Measurements from ENCODE around the gene IFNAR2. TPM values are rescaled to one million over a fixed set of nuclear protein-coding genes. Genes with fewer than 3 reads are reported as not detected.

Gene IFNAR2
- total RNA-seq, 3 donors from 2014 or later = 10.4 to 16.5 (median 15.1) TPM

GRCh38 chr21:33201956-33202355 is 27.8 kb upstream of the IFNAR2 start:
- Histone ChIP-seq H3K27ac (no peak overlapping the region), H3K9me3 (no peaks in the 10 kb centered on the region), H3K4me1 (no peaks in the 10 kb centered on the region), H3K4me3 (no peak overlapping the region), H3K27me3 (no peaks in the 10 kb centered on the region), H3K36me3 (no peaks in the 10 kb centered on the region)
- no peak for DNase-seq (ENCODE audit: low spot score in 2 of 2)
- intact Hi-C loops (cut with DNase I; ENCODE audit: low total_unique reads) = no loop called here
- no peak for TF ChIP-seq CTCF (IDR thresholded peaks at IDR 0.05)
- TF ChIP-seq POLR2AphosphoS5 (IDR thresholded peaks at IDR 0.05) = no peak
- no peak for TF ChIP-seq POLR2A (IDR thresholded peaks at IDR 0.05)

- H3K27ac ChIP-seq = no peak overlapping the region
Observed at GRCh38 chr21:33202464-33203363, 27.0 kb upstream of the IFNAR2 start.

GRCh38 chr21:33203371-33203724 is 26.4 kb upstream of the IFNAR2 start:
- intact Hi-C loops (cut with DNase I; ENCODE audit: low total_unique reads) = no loop called here
- H3K27ac ChIP-seq = no peak overlapping the region
- no peak for DNase-seq (ENCODE audit: low spot score in 2 of 2)
- no peaks in the 10 kb centered on the region for H3K9me3 ChIP-seq
- no peak overlapping the region for H3K4me3 ChIP-seq
- H3K4me1 ChIP-seq = no peaks in the 10 kb centered on the region
- no peak for TF ChIP-seq CTCF (IDR thresholded peaks at IDR 0.05)
- no peak for TF ChIP-seq POLR2AphosphoS5 (IDR thresholded peaks at IDR 0.05)
- TF ChIP-seq POLR2A (IDR thresholded peaks at IDR 0.05) = no peak
- H3K27me3 ChIP-seq = no peaks in the 10 kb centered on the region
- H3K36me3 ChIP-seq = no peaks in the 10 kb centered on the region

More at GRCh38 chr21:33202464-33203363, 27.0 kb upstream of the IFNAR2 start:
- H3K9me3 ChIP-seq = no peaks in the 10 kb centered on the region
- H3K36me3 ChIP-seq = no peaks in the 10 kb centered on the region
- no peaks in the 10 kb centered on the region for H3K27me3 ChIP-seq
- no peak for DNase-seq (ENCODE audit: low spot score in 2 of 2)
- intact Hi-C loops (cut with DNase I; ENCODE audit: low total_unique reads) = no loop called here
- H3K4me3 ChIP-seq = no peak overlapping the region
- no peaks in the 10 kb centered on the region for H3K4me1 ChIP-seq
- TF ChIP-seq POLR2AphosphoS5 (IDR thresholded peaks at IDR 0.05) = no peak
- TF ChIP-seq POLR2A (IDR thresholded peaks at IDR 0.05) = no peak
- TF ChIP-seq CTCF (IDR thresholded peaks at IDR 0.05) = no peak

- Histone ChIP-seq H3K27me3 (no peaks in the 10 kb centered on the region), H3K4me1 (no peaks in the 10 kb centered on the region), H3K4me3 (no peak overlapping the region), H3K27ac (no peak overlapping the region), H3K9me3 (no peaks in the 10 kb centered on the region), H3K36me3 (no peaks in the 10 kb centered on the region)
- no peak for DNase-seq (ENCODE audit: low spot score in 2 of 2)
- intact Hi-C loops (cut with DNase I; ENCODE audit: low total_unique reads) = no loop called here
- TF ChIP-seq POLR2A (IDR thresholded peaks at IDR 0.05) (no peak), POLR2AphosphoS5 (IDR thresholded peaks at IDR 0.05) (no peak), CTCF (IDR thresholded peaks at IDR 0.05) (no peak)
Observed at GRCh38 chr21:33205476-33205875, 24.3 kb upstream of the IFNAR2 start.

GRCh38 chr21:33206771-33207281 is 22.9 kb upstream of the IFNAR2 start:
- no peaks in the 10 kb centered on the region for H3K27me3 ChIP-seq
- no peaks in the 10 kb centered on the region for H3K36me3 ChIP-seq
- DNase-seq (ENCODE audit: low spot score in 2 of 2) = no peak
- H3K4me1 ChIP-seq = no peaks in the 10 kb centered on the region
- TF ChIP-seq POLR2AphosphoS5 (IDR thresholded peaks at IDR 0.05) (no peak), CTCF (IDR thresholded peaks at IDR 0.05) (no peak), POLR2A (IDR thresholded peaks at IDR 0.05) (no peak)
- no peak overlapping the region for H3K27ac ChIP-seq
- intact Hi-C loops (cut with DNase I; ENCODE audit: low total_unique reads) = no loop called here
- no peak overlapping the region for H3K4me3 ChIP-seq
- no peaks in the 10 kb centered on the region for H3K9me3 ChIP-seq

Data from breast epithelium (tissue), 4 donors.